HEK293 (cell line): ENCODE measurements around the gene DOK5.

Experiments used
- CTCF ChIA-PET: fragments of 350-600 bp; formaldehyde crosslinking; extraction: SDS; loops from one replicate; lab custom pipeline; 2021; ENCODE audit warnings: antibody characterized with exemption; lab: Yijun Ruan, JAX
- POLR2A ChIA-PET: fragments of 300-600 bp; formaldehyde crosslinking; extraction: SDS; loops from one replicate; lab custom pipeline; 2020; ENCODE audit warnings: antibody characterized with exemption, inconsistent platforms; lab: Yijun Ruan, JAX
- H3K27ac ChIP-seq: fragments of 200-500 bp; sonication (Bioruptor generic); 2 replicates; pipeline ENCODE4 v1.5.1; 2014; ENCODE audit warnings: low read depth, low read length, control low read depth, inconsistent platforms; ENCODE audit errors: extremely low read depth
- H3K36me3 ChIP-seq, 2 experiments: fragments of 200-500 bp in 1 of 2; sonication (Bioruptor generic) in 1 of 2; 1 replicate in 1 of 2; 2 replicates in 1 of 2; pipeline ENCODE4 v1.5.1; 2014 to 2017; ENCODE audit warnings: inconsistent platforms in 2 of 2, low read length in 2 of 2; ENCODE audit not compliant: control insufficient read depth in 2 of 2, insufficient read depth in 1 of 2
- H3K4me1 ChIP-seq: fragments of 200-500 bp; sonication (Bioruptor generic); 2 replicates; pipeline ENCODE4 v1.5.1; 2014; ENCODE audit warnings: mild to moderate bottlenecking, low read length, inconsistent platforms; ENCODE audit not compliant: control insufficient read depth, insufficient read depth
- H3K4me3 ChIP-seq: 2 replicates; pipeline ENCODE4 v1.5.1; 2011; ENCODE audit warnings: low read depth, mild to moderate bottlenecking, control low read depth, low read length, moderate library complexity
- H3K9me3 ChIP-seq: fragments of 200-500 bp; sonication (Bioruptor generic); 2 replicates; pipeline ENCODE4 v1.5.1; 2014; ENCODE audit warnings: low read depth, low read length, inconsistent platforms; ENCODE audit not compliant: control insufficient read depth, insufficient read depth
- HOXD13 ChIP-seq: sonication (generic); formaldehyde crosslinking; IDR thresholded peaks from 2 replicates; pipeline ENCODE4 v1.8.0; 2022; ENCODE audit warnings: missing genetic modification reagents, borderline replicate concordance
- OSR2 ChIP-seq: fragments of 450-650 bp; formaldehyde crosslinking; IDR thresholded peaks from 2 replicates; pipeline ENCODE4 v1.5.1; 2016; ENCODE audit warnings: missing biosample characterization, missing genetic modification characterization
- SP7 ChIP-seq: fragments of 450-650 bp; formaldehyde crosslinking; IDR thresholded peaks from 2 replicates; pipeline ENCODE4 v1.5.1; 2016; ENCODE audit warnings: missing biosample characterization, missing genetic modification characterization
- ZNF133 ChIP-seq: fragments of 450-650 bp; formaldehyde crosslinking; IDR thresholded peaks from 2 replicates; pipeline ENCODE4 v1.5.1; 2016; ENCODE audit warnings: missing biosample characterization, missing genetic modification characterization
- ZNF138 ChIP-seq: fragments of 450-650 bp; formaldehyde crosslinking; IDR thresholded peaks from 2 replicates; pipeline ENCODE4 v1.5.1; 2016; ENCODE audit warnings: missing biosample characterization, missing genetic modification characterization, borderline replicate concordance
- ZNF157 ChIP-seq: fragments of 450-650 bp; formaldehyde crosslinking; IDR thresholded peaks from 2 replicates; pipeline ENCODE4 v1.5.1; 2016; ENCODE audit warnings: missing biosample characterization, missing genetic modification characterization
- ZNF2 ChIP-seq: fragments of 450-650 bp; formaldehyde crosslinking; IDR thresholded peaks from 2 replicates; pipeline ENCODE4 v1.5.1; 2016; ENCODE audit warnings: missing biosample characterization, missing genetic modification characterization
- ZNF23 ChIP-seq: fragments of 450-650 bp; formaldehyde crosslinking; IDR thresholded peaks from 2 replicates; pipeline ENCODE4 v1.5.1; 2016; ENCODE audit warnings: missing biosample characterization, missing genetic modification characterization, borderline replicate concordance
- ZNF335 ChIP-seq: fragments of 450-650 bp; formaldehyde crosslinking; conservative IDR thresholded peaks from 2 replicates; pipeline ENCODE4 v1.5.1; 2016; ENCODE audit warnings: missing biosample characterization, missing genetic modification characterization
- ZNF350 ChIP-seq: fragments of 450-650 bp; formaldehyde crosslinking; IDR thresholded peaks from 2 replicates; pipeline ENCODE4 v1.5.0; 2017; ENCODE audit warnings: missing biosample characterization, mild to moderate bottlenecking, missing genetic modification characterization
- ZNF398 ChIP-seq: fragments of 450-650 bp; formaldehyde crosslinking; IDR thresholded peaks from 2 replicates; pipeline ENCODE4 v1.5.1; 2017; ENCODE audit warnings: missing biosample characterization, missing genetic modification characterization
- ZNF416 ChIP-seq: fragments of 450-650 bp; formaldehyde crosslinking; IDR thresholded peaks from 2 replicates; pipeline ENCODE4 v1.5.1; 2016; ENCODE audit warnings: missing biosample characterization, missing genetic modification characterization
- ZNF423 ChIP-seq: fragments of 450-650 bp; formaldehyde crosslinking; IDR thresholded peaks from 2 replicates; pipeline ENCODE4 v1.5.1; 2016; ENCODE audit warnings: missing biosample characterization, missing genetic modification characterization
- ZNF501 ChIP-seq: fragments of 450-650 bp; formaldehyde crosslinking; IDR thresholded peaks from 2 replicates; pipeline ENCODE4 v1.5.1; 2016; ENCODE audit warnings: missing biosample characterization, missing genetic modification characterization
- ZNF510 ChIP-seq: fragments of 450-650 bp; formaldehyde crosslinking; IDR thresholded peaks from 2 replicates; pipeline ENCODE4 v1.5.1; 2018; ENCODE audit warnings: mild to moderate bottlenecking, missing genetic modification characterization, missing biosample characterization; ENCODE audit not compliant: insufficient replicate concordance
- ZNF558 ChIP-seq: fragments of 450-650 bp; formaldehyde crosslinking; IDR thresholded peaks from 2 replicates; pipeline ENCODE4 v1.5.1; 2016; ENCODE audit warnings: missing biosample characterization, missing genetic modification characterization
- ZNF610 ChIP-seq: fragments of 450-650 bp; formaldehyde crosslinking; IDR thresholded peaks from 2 replicates; pipeline ENCODE4 v1.5.1; 2016; ENCODE audit warnings: missing biosample characterization, missing genetic modification characterization, borderline replicate concordance
- ZNF623 ChIP-seq: fragments of 450-650 bp; formaldehyde crosslinking; IDR thresholded peaks from 2 replicates; pipeline ENCODE4 v1.5.1; 2016; ENCODE audit warnings: missing biosample characterization, missing genetic modification characterization
- ZNF777 ChIP-seq: fragments of 450-650 bp; formaldehyde crosslinking; IDR thresholded peaks from 2 replicates; pipeline ENCODE4 v1.5.1; 2017; ENCODE audit warnings: missing biosample characterization, missing genetic modification characterization, borderline replicate concordance
- ZNF791 ChIP-seq: fragments of 450-650 bp; formaldehyde crosslinking; IDR thresholded peaks from 2 replicates; pipeline ENCODE4 v1.5.1; 2016; ENCODE audit warnings: missing biosample characterization, missing genetic modification characterization
- ZNF792 ChIP-seq: fragments of 450-650 bp; formaldehyde crosslinking; IDR thresholded peaks from 2 replicates; pipeline ENCODE4 v1.5.1; 2016; ENCODE audit warnings: missing biosample characterization, missing genetic modification characterization
- ZNF837 ChIP-seq: fragments of 450-650 bp; formaldehyde crosslinking; IDR thresholded peaks from 2 replicates; pipeline ENCODE4 v1.5.1; 2016; ENCODE audit warnings: missing biosample characterization, missing genetic modification characterization
- ZSCAN4 ChIP-seq: fragments of 450-650 bp; formaldehyde crosslinking; IDR thresholded peaks from 2 replicates; pipeline ENCODE4 v1.5.1; 2017; ENCODE audit warnings: missing biosample characterization, missing genetic modification characterization
- TF ChIP-seq, protein P1 (sequence below): fragments of 450-650 bp; formaldehyde crosslinking; IDR thresholded peaks from 2 replicates; pipeline ENCODE4 v1.5.1; 2016; ENCODE audit warnings: missing biosample characterization, missing genetic modification characterization
- TF ChIP-seq, protein P2 (sequence below): fragments of 450-650 bp; formaldehyde crosslinking; IDR thresholded peaks from 2 replicates; pipeline ENCODE4 v1.5.1; 2017; ENCODE audit warnings: missing biosample characterization, missing genetic modification characterization
- TF ChIP-seq, protein P3 (sequence below): fragments of 450-650 bp; formaldehyde crosslinking; IDR thresholded peaks from 2 replicates; pipeline ENCODE4 v1.5.1; 2017; ENCODE audit warnings: missing biosample characterization, missing genetic modification characterization

Gene DOK5

DNA sequence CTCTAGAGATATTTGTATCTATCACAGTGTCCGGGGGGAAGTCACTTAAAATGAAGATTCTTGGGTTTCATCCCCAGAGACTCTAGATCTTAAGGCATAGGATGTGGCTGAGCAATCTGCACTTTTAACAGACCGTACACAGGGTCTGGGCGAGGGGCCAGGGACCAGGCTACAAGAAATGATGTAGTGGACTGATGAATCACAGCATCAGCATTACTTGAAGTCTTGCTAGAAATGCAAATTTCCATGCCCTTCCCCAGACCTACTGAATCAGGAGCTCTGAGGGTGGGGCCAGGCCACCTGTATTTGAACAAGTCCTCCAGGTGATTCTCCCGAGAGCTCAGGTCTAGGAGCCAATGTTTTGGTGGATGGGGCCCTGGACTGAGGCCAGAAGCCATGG, 168.4 kb downstream of the DOK5 start:
- ChIA-PET CTCF (interaction anchor here (0.6 to 1.1 kb wide), 2 partner anchors 77 to 437 kb away, joined by 3 to 4 read pairs; no protein-coding TSS in a partner anchor), POLR2A (no interaction called here)
- Histone ChIP-seq H3K27ac (no peak overlapping the region), H3K9me3 (no peaks in the 10 kb centered on the region), H3K4me1 (no peaks in the 10 kb centered on the region), H3K4me3 (no peak overlapping the region), H3K36me3 (no peaks in the 10 kb centered on the region)
- TF ChIP-seq ZNF157 (no peak), ZNF558 (tag by site-specific recombination) (no peak), ZNF23 (tag by site-specific recombination) (no peak), ZNF416 (tag by site-specific recombination) (no peak), ZNF398 (no peak), ZNF133 (no peak), ZNF501 (no peak), ZNF423 (tag by site-specific recombination) (no peak), ZNF2 (tag by site-specific recombination) (no peak), ZNF837 (tag by site-specific recombination) (no peak), ZNF138 (tag by site-specific recombination) (no peak), ZSCAN4 (tag by site-specific recombination) (no peak), ZNF335 (tag by site-specific recombination) (no peak), ZNF791 (tag by site-specific recombination) (no peak)

DNA sequence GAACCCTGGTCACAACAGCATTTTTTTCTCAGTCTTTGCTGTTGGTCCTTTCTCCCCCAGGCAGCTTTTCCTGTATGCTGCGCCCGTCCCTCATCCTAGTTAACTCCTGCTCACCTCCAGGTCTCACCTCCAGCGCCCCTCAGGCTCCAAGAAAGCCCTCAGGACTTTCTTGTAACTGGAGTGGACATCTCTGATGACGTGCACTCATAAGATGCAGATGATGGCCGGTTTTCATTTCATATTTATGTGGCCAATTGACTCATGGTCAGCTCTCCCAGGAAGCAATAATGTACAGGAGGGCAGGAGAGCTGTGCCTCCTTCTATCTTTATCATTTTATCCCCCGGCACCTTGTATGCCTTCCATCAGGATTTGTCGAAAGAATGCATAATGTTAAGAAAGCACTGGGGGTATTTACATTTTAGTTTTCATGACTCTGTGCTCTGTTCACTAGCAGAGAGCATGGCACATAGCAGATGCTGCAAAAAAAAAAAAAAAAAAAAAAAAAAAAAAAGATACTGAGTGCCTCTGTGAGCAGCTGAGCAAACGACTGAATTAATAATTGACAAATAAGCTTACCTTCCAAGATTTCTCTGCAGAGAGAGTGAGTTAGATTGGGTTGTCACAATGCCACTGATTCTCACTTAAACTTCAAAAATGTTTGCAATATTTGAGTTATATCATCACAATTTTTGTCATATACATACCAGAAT, 170.2 kb downstream of the DOK5 start:
- no peak for TF ChIP-seq ZNF350 (tag by site-specific recombination)
- no peak for TF ChIP-seq HOXD13 (CRISPR knock-in tag)
- TF ChIP-seq ZNF792 (tag by site-specific recombination) = no peak
- TF ChIP-seq, protein P1, sequence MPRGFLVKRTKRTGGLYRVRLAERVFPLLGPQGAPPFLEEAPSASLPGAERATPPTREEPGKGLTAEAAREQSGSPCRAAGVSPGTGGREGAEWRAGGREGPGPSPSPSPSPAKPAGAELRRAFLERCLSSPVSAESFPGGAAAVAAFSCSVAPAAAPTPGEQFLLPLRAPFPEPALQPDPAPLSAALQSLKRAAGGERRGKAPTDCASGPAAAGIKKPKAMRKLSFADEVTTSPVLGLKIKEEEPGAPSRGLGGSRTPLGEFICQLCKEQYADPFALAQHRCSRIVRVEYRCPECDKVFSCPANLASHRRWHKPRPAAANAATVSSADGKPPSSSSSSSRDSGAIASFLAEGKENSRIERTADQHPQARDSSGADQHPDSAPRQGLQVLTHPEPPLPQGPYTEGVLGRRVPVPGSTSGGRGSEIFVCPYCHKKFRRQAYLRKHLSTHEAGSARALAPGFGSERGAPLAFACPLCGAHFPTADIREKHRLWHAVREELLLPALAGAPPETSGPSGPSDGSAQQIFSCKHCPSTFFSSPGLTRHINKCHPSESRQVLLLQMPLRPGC (tag by site-specific recombination) = no peak
- no peak for TF ChIP-seq ZNF501
- ChIA-PET CTCF (interaction anchor here (0.6 to 3.9 kb wide), 9 partner anchors 212 to 764 kb away, joined by 3 to 25 read pairs (median 3); no protein-coding TSS in a partner anchor), POLR2A (no interaction called here)
- no peak overlapping the region for H3K4me3 ChIP-seq
- no peaks in the 10 kb centered on the region for H3K9me3 ChIP-seq
- no peaks in the 10 kb centered on the region for H3K36me3 ChIP-seq
- H3K27ac ChIP-seq = no peak overlapping the region
- H3K4me1 ChIP-seq = no peaks in the 10 kb centered on the region

DNA sequence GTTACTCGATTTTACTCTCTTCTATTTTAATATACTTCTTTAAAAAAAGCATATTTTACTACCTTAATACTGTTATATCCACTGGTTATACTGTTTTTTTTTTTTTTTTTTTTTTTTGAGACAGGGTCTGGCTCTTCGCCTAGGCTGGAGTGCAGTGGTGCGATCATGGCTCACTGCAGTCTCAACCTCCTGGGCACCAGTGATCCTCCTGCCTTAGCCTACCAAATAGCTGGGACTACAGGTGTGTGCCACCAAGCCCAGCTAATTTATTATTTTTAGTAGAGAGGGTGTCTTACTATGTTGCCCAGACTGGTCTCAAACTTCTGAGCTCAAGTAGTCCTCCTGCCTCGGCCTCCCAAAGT, 170.7 kb downstream of the DOK5 start:
- Histone ChIP-seq H3K36me3 (no peaks in the 10 kb centered on the region), H3K9me3 (no peaks in the 10 kb centered on the region), H3K27ac (no peak overlapping the region), H3K4me3 (no peak overlapping the region), H3K4me1 (no peaks in the 10 kb centered on the region)
- ChIA-PET CTCF (interaction anchor here (0.7 to 3.9 kb wide), 9 partner anchors 167 to 764 kb away, joined by 3 to 25 read pairs (median 3); no protein-coding TSS in a partner anchor), POLR2A (no interaction called here)
- no peak for TF ChIP-seq ZNF510 (tag by site-specific recombination)
- no peak for TF ChIP-seq ZNF623 (tag by site-specific recombination)
- no peak for TF ChIP-seq OSR2
- TF ChIP-seq, protein P2, sequence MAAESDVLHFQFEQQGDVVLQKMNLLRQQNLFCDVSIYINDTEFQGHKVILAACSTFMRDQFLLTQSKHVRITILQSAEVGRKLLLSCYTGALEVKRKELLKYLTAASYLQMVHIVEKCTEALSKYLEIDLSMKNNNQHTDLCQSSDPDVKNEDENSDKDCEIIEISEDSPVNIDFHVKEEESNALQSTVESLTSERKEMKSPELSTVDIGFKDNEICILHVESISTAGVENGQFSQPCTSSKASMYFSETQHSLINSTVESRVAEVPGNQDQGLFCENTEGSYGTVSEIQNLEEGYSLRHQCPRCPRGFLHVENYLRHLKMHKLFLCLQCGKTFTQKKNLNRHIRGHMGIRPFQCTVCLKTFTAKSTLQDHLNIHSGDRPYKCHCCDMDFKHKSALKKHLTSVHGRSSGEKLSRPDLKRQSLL = no peak
- TF ChIP-seq SP7 (tag by site-specific recombination) = no peak
- no peak for TF ChIP-seq ZNF777 (tag by site-specific recombination)
- no peak for TF ChIP-seq ZNF610 (tag by site-specific recombination)
- TF ChIP-seq, protein P3, sequence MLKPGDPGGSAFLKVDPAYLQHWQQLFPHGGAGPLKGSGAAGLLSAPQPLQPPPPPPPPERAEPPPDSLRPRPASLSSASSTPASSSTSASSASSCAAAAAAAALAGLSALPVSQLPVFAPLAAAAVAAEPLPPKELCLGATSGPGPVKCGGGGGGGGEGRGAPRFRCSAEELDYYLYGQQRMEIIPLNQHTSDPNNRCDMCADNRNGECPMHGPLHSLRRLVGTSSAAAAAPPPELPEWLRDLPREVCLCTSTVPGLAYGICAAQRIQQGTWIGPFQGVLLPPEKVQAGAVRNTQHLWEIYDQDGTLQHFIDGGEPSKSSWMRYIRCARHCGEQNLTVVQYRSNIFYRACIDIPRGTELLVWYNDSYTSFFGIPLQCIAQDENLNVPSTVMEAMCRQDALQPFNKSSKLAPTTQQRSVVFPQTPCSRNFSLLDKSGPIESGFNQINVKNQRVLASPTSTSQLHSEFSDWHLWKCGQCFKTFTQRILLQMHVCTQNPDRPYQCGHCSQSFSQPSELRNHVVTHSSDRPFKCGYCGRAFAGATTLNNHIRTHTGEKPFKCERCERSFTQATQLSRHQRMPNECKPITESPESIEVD = no peak
